Peyer's patch (tissue), 4 donors: ENCODE results near the gene AKAP6.

Experiments used
- POLR2A ChIP-seq, 2 donors: fragments of 450-650 bp; IDR thresholded peaks; one replicate each; pipeline ENCODE4 v1.5.1; 2017; ENCODE audit warnings: antibody characterized with exemption in 2 of 2, mild to moderate bottlenecking in 2 of 2, moderate library complexity in 2 of 2
- TF ChIP-seq, protein P1 (sequence below), 6 experiments: fragments of 450-650 bp in 4 of 6; fragments of 200-600 bp in 2 of 6; sonication (generic) in 1 of 6; IDR thresholded peaks; one replicate each; pipeline ENCODE4 v1.5.1; 2017 to 2019; ENCODE audit warnings: antibody characterized with exemption in 6 of 6, mild to moderate bottlenecking in 3 of 6, moderate library complexity in 1 of 6

DNA sequence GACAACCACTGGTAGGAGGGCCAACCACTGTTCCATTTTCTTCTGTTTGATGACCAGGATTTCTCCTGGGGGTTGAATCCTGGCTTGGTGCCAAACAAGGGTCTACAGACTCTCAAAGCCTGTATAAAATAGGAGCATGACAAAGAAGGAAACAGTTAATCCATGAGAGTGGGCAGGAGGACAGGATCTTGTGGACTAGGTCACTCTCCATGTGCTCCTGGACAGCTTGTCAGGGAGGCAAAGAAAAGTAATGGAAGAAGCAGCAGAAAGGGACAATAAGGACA is 243.7 kb downstream of the AKAP6 start:
- TF ChIP-seq, protein P1, sequence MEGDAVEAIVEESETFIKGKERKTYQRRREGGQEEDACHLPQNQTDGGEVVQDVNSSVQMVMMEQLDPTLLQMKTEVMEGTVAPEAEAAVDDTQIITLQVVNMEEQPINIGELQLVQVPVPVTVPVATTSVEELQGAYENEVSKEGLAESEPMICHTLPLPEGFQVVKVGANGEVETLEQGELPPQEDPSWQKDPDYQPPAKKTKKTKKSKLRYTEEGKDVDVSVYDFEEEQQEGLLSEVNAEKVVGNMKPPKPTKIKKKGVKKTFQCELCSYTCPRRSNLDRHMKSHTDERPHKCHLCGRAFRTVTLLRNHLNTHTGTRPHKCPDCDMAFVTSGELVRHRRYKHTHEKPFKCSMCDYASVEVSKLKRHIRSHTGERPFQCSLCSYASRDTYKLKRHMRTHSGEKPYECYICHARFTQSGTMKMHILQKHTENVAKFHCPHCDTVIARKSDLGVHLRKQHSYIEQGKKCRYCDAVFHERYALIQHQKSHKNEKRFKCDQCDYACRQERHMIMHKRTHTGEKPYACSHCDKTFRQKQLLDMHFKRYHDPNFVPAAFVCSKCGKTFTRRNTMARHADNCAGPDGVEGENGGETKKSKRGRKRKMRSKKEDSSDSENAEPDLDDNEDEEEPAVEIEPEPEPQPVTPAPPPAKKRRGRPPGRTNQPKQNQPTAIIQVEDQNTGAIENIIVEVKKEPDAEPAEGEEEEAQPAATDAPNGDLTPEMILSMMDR (IDR thresholded peaks at IDR 0.05): no peak
- TF ChIP-seq POLR2A (IDR thresholded peaks at IDR 0.05): no peak
